K562 (cell line): ENCODE data around the gene DMAC2L.

ENCODE experiments used
- BHLHE40 ChIP-seq: IDR thresholded peaks from 2 replicates; pipeline ENCODE4 v1.6.1; 2011; ENCODE audit warnings: low read length, improper control_type of control experiment
- BMI1 ChIP-seq: fragments of 150-350 bp; IDR thresholded peaks from 2 replicates; pipeline ENCODE4 v1.6.1; 2014; ENCODE audit warnings: low read length
- GABPA ChIP-seq: fragments of 200-800 bp; sonication (Bioruptor generic); conservative IDR thresholded peaks from 2 replicates; pipeline ENCODE4 v1.6.1; 2016; ENCODE audit warnings: low read depth, missing genetic modification characterization, missing compliant biosample characterization
- L3MBTL2 ChIP-seq: fragments of 450-650 bp; IDR thresholded peaks from 2 replicates; pipeline ENCODE4 v1.6.1; 2016; ENCODE audit warnings: mild to moderate bottlenecking, moderate library complexity
- MYBL2 ChIP-seq, 2 experiments: fragments of 450-650 bp in 1 of 2; sonication (generic) in 1 of 2; formaldehyde crosslinking in 1 of 2; IDR thresholded peaks; 2 replicates each; pipeline versions ENCODE4 v1.6.1 to v1.8.1; 2017 to 2022; ENCODE audit warnings: borderline replicate concordance in 1 of 2, inconsistent platforms in 1 of 2, low read depth in 1 of 2, mild to moderate bottlenecking in 1 of 2, missing genetic modification reagents in 1 of 2, moderate library complexity in 1 of 2
- NR2C2 ChIP-seq, 2 experiments: fragments of 200-800 bp in 1 of 2; sonication (Bioruptor generic) in 1 of 2; sonication (generic) in 1 of 2; formaldehyde crosslinking in 1 of 2; IDR thresholded peaks; 2 replicates each; pipeline versions ENCODE4 v1.6.1 to v1.8.0; 2016 to 2022; ENCODE audit warnings: mild to moderate bottlenecking in 1 of 2, missing compliant biosample characterization in 1 of 2, missing genetic modification characterization in 1 of 2, missing genetic modification reagents in 1 of 2
- RAD21 ChIP-seq, 2 experiments: fragments of 250-450 bp in 1 of 2; fragments of 450-650 bp in 1 of 2; sonication (Bioruptor Pico) in 1 of 2; formaldehyde crosslinking in 1 of 2; IDR thresholded peaks in 1 of 2; conservative IDR thresholded peaks in 1 of 2; 2 replicates each; pipeline versions ENCODE4 v1.4.0 to v1.8.0; 2020 to 2022; ENCODE audit warnings: mild to moderate bottlenecking in 2 of 2, moderate library complexity in 1 of 2
- RCOR1 ChIP-seq, 2 experiments: IDR thresholded peaks; 2 replicates each; pipeline ENCODE4 v1.6.1; 2012; ENCODE audit warnings: low read depth in 2 of 2, low read length in 2 of 2, borderline replicate concordance in 1 of 2, improper control_type of control experiment in 1 of 2
- TCF7L2 ChIP-seq: fragments of 150-350 bp; IDR thresholded peaks from 2 replicates; pipeline ENCODE4 v1.6.1; 2016; ENCODE audit warnings: low read depth, mild to moderate bottlenecking, low read length, moderate library complexity
- ZFP36 ChIP-seq: fragments of 150-350 bp; IDR thresholded peaks from 2 replicates; pipeline ENCODE4 v1.6.1; 2018; ENCODE audit warnings: low read length, low read depth; ENCODE audit not compliant: partially characterized antibody
- TF ChIP-seq, protein P1 (sequence below): IDR thresholded peaks from 2 replicates; pipeline ENCODE4 v1.6.1; 2011; ENCODE audit warnings: borderline replicate concordance, low read depth, mild to moderate bottlenecking, moderate library complexity, low read length; ENCODE audit not compliant: insufficient read depth, poor library complexity, severe bottlenecking

DNA sequence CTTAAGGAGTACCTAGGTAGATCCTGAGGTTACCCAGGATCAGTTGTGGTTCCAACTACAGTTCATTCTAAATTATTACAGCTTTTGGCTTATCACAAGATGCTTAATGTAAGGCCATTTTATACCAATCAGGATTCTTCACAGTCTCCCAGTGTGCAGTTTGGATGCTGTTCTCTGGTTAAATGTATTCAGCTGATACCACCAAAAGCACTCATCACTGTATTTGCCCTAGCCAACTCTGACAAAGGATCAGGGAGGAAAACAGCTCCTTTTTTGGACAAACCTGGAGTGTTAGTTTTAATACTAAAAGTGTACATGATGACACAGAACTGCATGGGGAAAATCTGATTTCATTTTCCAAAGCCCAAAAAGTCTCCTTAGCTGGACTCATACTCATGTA, 19.5 kb downstream of the DMAC2L start:
- no peak for TF ChIP-seq ZFP36
- TF ChIP-seq BMI1, result no peak
- TF ChIP-seq BHLHE40, result no peak
- no peak for TF ChIP-seq L3MBTL2
- no peak for TF ChIP-seq RCOR1 (IDR thresholded peaks at IDR 0.05; ENCODE audit: borderline replicate concordance in 1 of 2, low read depth in 2 of 2, low read length in 2 of 2)
- TF ChIP-seq MYBL2 (IDR thresholded peaks at IDR 0.05; ENCODE audit: low read depth), result no peak
- no peak for TF ChIP-seq MYBL2 (CRISPR knock-in tag; IDR thresholded peaks at IDR 0.05; ENCODE audit: borderline replicate concordance)
- no peak for TF ChIP-seq GABPA (tag)
- no peak for TF ChIP-seq RAD21 (CRISPR knock-in tag; conservative IDR thresholded peaks at IDR 0.05 in 1 of 2, IDR thresholded peaks at IDR 0.05 in 1 of 2)
- TF ChIP-seq, protein P1, sequence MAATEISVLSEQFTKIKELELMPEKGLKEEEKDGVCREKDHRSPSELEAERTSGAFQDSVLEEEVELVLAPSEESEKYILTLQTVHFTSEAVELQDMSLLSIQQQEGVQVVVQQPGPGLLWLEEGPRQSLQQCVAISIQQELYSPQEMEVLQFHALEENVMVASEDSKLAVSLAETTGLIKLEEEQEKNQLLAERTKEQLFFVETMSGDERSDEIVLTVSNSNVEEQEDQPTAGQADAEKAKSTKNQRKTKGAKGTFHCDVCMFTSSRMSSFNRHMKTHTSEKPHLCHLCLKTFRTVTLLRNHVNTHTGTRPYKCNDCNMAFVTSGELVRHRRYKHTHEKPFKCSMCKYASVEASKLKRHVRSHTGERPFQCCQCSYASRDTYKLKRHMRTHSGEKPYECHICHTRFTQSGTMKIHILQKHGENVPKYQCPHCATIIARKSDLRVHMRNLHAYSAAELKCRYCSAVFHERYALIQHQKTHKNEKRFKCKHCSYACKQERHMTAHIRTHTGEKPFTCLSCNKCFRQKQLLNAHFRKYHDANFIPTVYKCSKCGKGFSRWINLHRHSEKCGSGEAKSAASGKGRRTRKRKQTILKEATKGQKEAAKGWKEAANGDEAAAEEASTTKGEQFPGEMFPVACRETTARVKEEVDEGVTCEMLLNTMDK, result no peak
- no peak for TF ChIP-seq NR2C2 (CRISPR knock-in tag; IDR thresholded peaks at IDR 0.05)
- no peak for TF ChIP-seq NR2C2 (tag; IDR thresholded peaks at IDR 0.05)
- no peak for TF ChIP-seq TCF7L2
